ENCODE measurements around the gene SLC25A10. TPM values are rescaled to one million over a fixed set of nuclear protein-coding genes. Genes with fewer than 3 reads are reported as not detected.

The SLC25A10 gene
- total and polyA plus RNA-seq, 10 of the 15 experiments (the other 5 are each of a cell fraction or from before 2014, with no cell fraction given), result 0.11 to 72.7 (median 22.3) TPM

GRCh38 chr17:81706232-81706611, 5.9 kb upstream of the SLC25A10 start:
- intact Hi-C loops (cut with micrococcal nuclease; ENCODE audit: unreplicated experiment), result no loop called here
- DNase-seq (ENCODE audit: low read depth, low spot score) (no peak), ATAC-seq (no peak), FAIRE-seq (no peak)
- Histone ChIP-seq H3K9ac (ENCODE audit: control insufficient read depth, insufficient read depth, low read length) (no peak overlapping the region), H3K4me3 (no peak overlapping the region), H3K36me3 (ENCODE audit: control insufficient read depth in 2 of 2, insufficient read depth in 2 of 2, low read length in 1 of 2) (peaks cover 15 to 25% of the 10 kb centered on the region in 2 experiments), H3K27me3 (replicated peaks in 1 of 2; ENCODE audit: control insufficient read depth in 2 of 2, insufficient read depth in 2 of 2, low read length in 1 of 2) (no peaks in the 10 kb centered on the region), H3K4me2 (ENCODE audit: control insufficient read depth, insufficient read depth) (no peak overlapping the region), H2AFZ (ENCODE audit: control insufficient read depth, low read depth, low read length) (no peak overlapping the region), H3K9me3 (replicated peaks; ENCODE audit: control insufficient read depth, insufficient read depth, low read length) (no peaks in the 10 kb centered on the region), H3K27ac (ENCODE audit: control insufficient read depth, insufficient read depth) (no peak overlapping the region), H3K4me1 (ENCODE audit: control insufficient read depth, insufficient read depth, low read length) (peaks cover 18% of the 10 kb centered on the region), H3K79me2 (ENCODE audit: control insufficient read depth, insufficient read depth, low read length) (peaks cover 46% of the 10 kb centered on the region), H4K20me1 (ENCODE audit: control insufficient read depth, insufficient read depth) (0 out of 2 replicates have a peak, but pooled peaks cover 3% of the 10 kb centered on the region)
- ChIA-PET SMC1A (ENCODE audit: uncharacterized antibody, unreplicated experiment) (no interaction called here), POLR2A (no interaction called here), RAD21 (ENCODE audit: unreplicated experiment) (no interaction called here), CTCF (no interaction called here)
- TF ChIP-seq SMAD5 (IDR thresholded peaks at IDR 0.05; ENCODE audit: low read depth) (no peak), ZSCAN29 (IDR thresholded peaks at IDR 0.05) (no peak), SPI1 (IDR thresholded peaks at IDR 0.05; ENCODE audit: borderline replicate concordance, insufficient read depth, low read depth, low read length) (no peak), BHLHE40 (IDR thresholded peaks at IDR 0.05; ENCODE audit: borderline replicate concordance in 1 of 2, low read depth in 2 of 2, low read length in 1 of 2) (no peak), KAT2A (conservative IDR thresholded peaks at IDR 0.05; ENCODE audit: control insufficient read depth, low read depth, low read length) (no peak), ZNF384 (IDR thresholded peaks at IDR 0.05; ENCODE audit: borderline replicate concordance, low read depth, low read length) (no peak), CREB1 (IDR thresholded peaks at IDR 0.05; ENCODE audit: low read depth) (no peak), SREBF2 (IDR thresholded peaks at IDR 0.05; ENCODE audit: low read length) (no peak), LARP7 (IDR thresholded peaks at IDR 0.05) (no peak), MTA2 (IDR thresholded peaks at IDR 0.05; ENCODE audit: low read depth) (no peak)
- TF ChIP-seq, protein P1, sequence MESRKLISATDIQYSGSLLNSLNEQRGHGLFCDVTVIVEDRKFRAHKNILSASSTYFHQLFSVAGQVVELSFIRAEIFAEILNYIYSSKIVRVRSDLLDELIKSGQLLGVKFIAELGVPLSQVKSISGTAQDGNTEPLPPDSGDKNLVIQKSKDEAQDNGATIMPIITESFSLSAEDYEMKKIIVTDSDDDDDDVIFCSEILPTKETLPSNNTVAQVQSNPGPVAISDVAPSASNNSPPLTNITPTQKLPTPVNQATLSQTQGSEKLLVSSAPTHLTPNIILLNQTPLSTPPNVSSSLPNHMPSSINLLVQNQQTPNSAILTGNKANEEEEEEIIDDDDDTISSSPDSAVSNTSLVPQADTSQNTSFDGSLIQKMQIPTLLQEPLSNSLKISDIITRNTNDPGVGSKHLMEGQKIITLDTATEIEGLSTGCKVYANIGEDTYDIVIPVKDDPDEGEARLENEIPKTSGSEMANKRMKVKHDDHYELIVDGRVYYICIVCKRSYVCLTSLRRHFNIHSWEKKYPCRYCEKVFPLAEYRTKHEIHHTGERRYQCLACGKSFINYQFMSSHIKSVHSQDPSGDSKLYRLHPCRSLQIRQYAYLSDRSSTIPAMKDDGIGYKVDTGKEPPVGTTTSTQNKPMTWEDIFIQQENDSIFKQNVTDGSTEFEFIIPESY (IDR thresholded peaks at IDR 0.05), result no peak
- WGBS (ENCODE audit: insufficient coverage, insufficient replicate concordance, low lambda C conversion rate, missing lambda C conversion rate), result over 99% methylated on average over 17 of the region's 17 CpGs
- BruUV-seq (replicated peaks), result no TSS peak
- in situ Hi-C loops (cut with MboI), result no loop called here

All from GM12878 (cell line).